ENCODE results near the gene OTOGL. TPM values are rescaled to one million over a fixed set of nuclear protein-coding genes. Genes with fewer than 3 reads are reported as not detected.

Gene OTOGL
- total and polyA plus RNA-seq, 12 donors: 0.04 to 0.52 (median 0.13) TPM; not detected in 1

- H3K27me3 ChIP-seq: no peaks in the 10 kb centered on the region
- H3K27ac ChIP-seq: no peak overlapping the region
- TF ChIP-seq POLR2A (IDR thresholded peaks at IDR 0.05) (no peak), CTCF (IDR thresholded peaks at IDR 0.05) (no peak)
- no peak for DNase-seq
- H3K36me3 ChIP-seq (replicated peaks in 1 of 2): no peaks in the 10 kb centered on the region
- no peaks in the 10 kb centered on the region for H3K9me3 ChIP-seq (replicated peaks in 1 of 3)
- WGBS, 4 donors: 48 to 64% (median 54%) methylated on average over 2 of the region's 2 CpGs
- no peaks in the 10 kb centered on the region for H3K4me1 ChIP-seq (replicated peaks in 1 of 2)
- H3K4me3 ChIP-seq: no peak overlapping the region
- intact Hi-C loops (cut with DNase I): no loop called here
These were observed 67.4 kb downstream of the OTOGL start for GRCh38 chr12:80166751-80167150.

GRCh38 chr12:80168936-80169335 is 69.6 kb downstream of the OTOGL start:
- TF ChIP-seq POLR2A (IDR thresholded peaks at IDR 0.05) (no peak), CTCF (IDR thresholded peaks at IDR 0.05) (no peak)
- Histone ChIP-seq H3K27me3 (no peaks in the 10 kb centered on the region), H3K9me3 (replicated peaks in 1 of 3) (no peaks in the 10 kb centered on the region), H3K27ac (no peak overlapping the region), H3K4me1 (replicated peaks in 1 of 2) (no peaks in the 10 kb centered on the region), H3K36me3 (replicated peaks in 1 of 2) (no peaks in the 10 kb centered on the region), H3K4me3 (no peak overlapping the region)
- intact Hi-C loops (cut with DNase I): no loop called here
- no peak for DNase-seq

- Histone ChIP-seq H3K4me3 (no peak overlapping the region), H3K27ac (no peak overlapping the region), H3K27me3 (no peaks in the 10 kb centered on the region), H3K36me3 (replicated peaks in 1 of 2) (no peaks in the 10 kb centered on the region), H3K9me3 (replicated peaks in 1 of 3) (no peaks in the 10 kb centered on the region), H3K4me1 (replicated peaks in 1 of 2) (no peaks in the 10 kb centered on the region)
- intact Hi-C loops (cut with DNase I): no loop called here
- WGBS, 4 donors: 56 to 62% (median 57%) methylated on average over 2 of the region's 2 CpGs
- no peak for DNase-seq
- no peak for TF ChIP-seq POLR2A (IDR thresholded peaks at IDR 0.05)
These were observed 71.6 kb downstream of the OTOGL start for GRCh38 chr12:80170915-80171314.

GRCh38 chr12:80173083-80173864 is 73.9 kb downstream of the OTOGL start:
- Histone ChIP-seq H3K27ac (no peak overlapping the region), H3K9me3 (replicated peaks in 1 of 3) (no peaks in the 10 kb centered on the region), H3K4me3 (no peak overlapping the region), H3K36me3 (replicated peaks in 1 of 2) (no peaks in the 10 kb centered on the region), H3K27me3 (no peaks in the 10 kb centered on the region), H3K4me1 (replicated peaks in 1 of 2) (no peaks in the 10 kb centered on the region)
- intact Hi-C loops (cut with DNase I): no loop called here
- DNase-seq: no peak
- WGBS, 4 donors: 75 to 84% (median 83%) methylated on average over 5 of the region's 5 CpGs
- TF ChIP-seq POLR2A (IDR thresholded peaks at IDR 0.05) (no peak), CTCF (IDR thresholded peaks at IDR 0.05) (no peak)

All from adrenal gland (tissue), 12 donors.